Psoas muscle (tissue), 8 donors: ENCODE data around the gene RHOH. TPM values are rescaled to one million over a fixed set of nuclear protein-coding genes. Genes with fewer than 3 reads are reported as not detected.

ENCODE experiments used
- ATAC-seq, 4 donors: fragments of 200-7000 bp; cut with Tn5 transposase; one replicate each; pipeline ENCODE4 v1.9.1; 2020; ENCODE audit warnings: moderate library complexity in 3 of 4, mild to moderate bottlenecking in 2 of 4
- DNase-seq, 2 donors: peaks; one replicate each; pipeline ENCODE4 v3.0.0-alpha.2; 2020
- H3K27ac ChIP-seq: fragments of 200-600 bp; one replicate; pipeline ENCODE4 v1.8.0; 2022
- H3K27me3 ChIP-seq, 3 donors: fragments of 200-600 bp in 1 of 3; one replicate each; pipeline versions ENCODE4 v1.6.1 to v1.8.0; 2013 to 2022; ENCODE audit warnings: low read length in 2 of 3, mild to moderate bottlenecking in 2 of 3, moderate library complexity in 1 of 3; ENCODE audit not compliant: insufficient read depth in 3 of 3
- H3K36me3 ChIP-seq, 2 donors: fragments of 200-600 bp in 1 of 2; one replicate each; pipeline versions ENCODE4 v1.6.1 to v1.8.0; 2013 to 2022; ENCODE audit warnings: low read depth in 1 of 2, mild to moderate bottlenecking in 1 of 2, moderate library complexity in 1 of 2; ENCODE audit not compliant: insufficient read depth in 1 of 2
- H3K4me1 ChIP-seq: fragments of 200-600 bp; one replicate; pipeline ENCODE4 v1.8.0; 2022
- H3K4me3 ChIP-seq: fragments of 200-600 bp; one replicate; pipeline ENCODE4 v1.8.0; 2022; ENCODE audit warnings: mild to moderate bottlenecking
- H3K9me3 ChIP-seq: fragments of 200-600 bp; one replicate; pipeline ENCODE4 v1.8.0; 2022
- WGBS, 3 donors: extraction: QIAGEN DNeasy Blood & Tissue Kit; methylation state at CpG; one replicate each; pipeline versions ENCODE4 v1.1.6 to v1.1.7; 2013; 5-methylcytosine and 5-hydroxymethylcytosine counted together
- intact Hi-C, 2 donors: fragments of 100-400 bp; cut with DNase I; formaldehyde crosslinking; loops; one replicate each; pipeline versions ENCODE4 v1.11.0 to v1.14.2; 2022
- polyA plus RNA-seq, 3 donors: library from polyadenylated mRNA; stranded (reverse); fragments of 200-250 nt; gene quantifications; one replicate each; pipeline ENCODE4 v1.2.3, GENCODE V29; 2013
- total RNA-seq, 4 donors: library from RNA; stranded (reverse); fragmentation: NEBNext Ultra II Directional in 2 of 4; extraction: Animal tissue kit (Norgen Biotek cat#: 25700) in 2 of 4; gene quantifications; one replicate each; pipeline versions ENCODE4 v1.2.1 to v1.2.4, GENCODE V29; 2021 to 2023
- TF ChIP-seq, protein P1 (sequence below): fragments of 200-600 bp; IDR thresholded peaks from one replicate; pipeline ENCODE4 v1.8.0; 2022; ENCODE audit warnings: antibody characterized with exemption
- donor health status: healthy with polysubstance abuse.
- donor health status: DM: no; HTN: no; CAD: no; lungs with moderate emphysema.
- donor health status: Bipolar disorder and iron deficiency.
- donor health status: healthy.
- donor health status: DM: yes; HTN: yes; CAD: no.
- donor health status: DM: no; HTN: no; CAD: no.
- donor health status: DM: no; HTN: no; CAD: no.
- donor health status: DM: yes; HTN: yes; CAD: no.

The RHOH gene
- total and polyA plus RNA-seq, 7 donors = 0.04 to 0.68 (median 0.19) TPM; not detected in 1

DNA sequence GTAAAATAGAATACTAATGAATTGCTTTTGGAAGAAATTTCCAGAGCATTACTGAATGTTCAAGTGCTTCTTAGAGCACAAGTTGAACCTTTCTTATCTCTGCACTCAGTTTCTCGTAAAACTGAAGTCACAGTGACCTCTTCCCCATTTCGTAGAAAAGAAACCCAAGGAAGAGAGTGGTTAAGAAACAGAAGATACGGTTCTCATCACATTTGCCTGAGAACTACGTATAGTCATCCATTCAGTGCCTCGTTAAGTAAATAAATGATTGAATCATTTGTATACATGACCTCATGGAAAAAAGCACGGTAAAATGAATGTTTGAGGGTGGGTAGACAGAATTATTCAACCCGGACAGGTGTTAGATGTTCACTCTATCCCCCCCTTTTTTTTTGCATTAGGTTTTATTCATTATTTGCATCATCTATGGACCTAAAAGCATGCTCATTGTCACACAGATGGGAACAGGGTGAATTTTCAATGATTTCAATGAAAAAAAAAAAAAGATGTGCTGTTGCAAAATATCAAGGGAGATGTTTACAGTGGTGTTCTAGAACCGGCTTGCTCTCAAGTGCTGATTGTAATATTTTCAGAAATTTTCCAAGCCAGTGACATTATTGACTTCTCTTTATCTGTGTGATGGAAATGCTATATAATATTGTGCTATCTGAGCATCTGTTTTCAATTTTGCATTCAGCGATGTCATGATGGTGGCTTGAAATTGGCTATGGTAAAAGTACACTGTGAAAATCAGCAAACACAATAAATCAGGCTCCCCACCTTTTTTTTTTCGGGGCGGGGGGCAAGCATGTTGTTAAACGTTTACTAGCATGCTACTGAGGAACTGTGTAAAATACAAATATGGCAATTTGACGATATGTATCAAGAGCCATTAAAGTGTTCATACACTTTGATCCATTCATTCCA, 4.3 kb downstream of the RHOH start:
- Histone ChIP-seq H3K27ac (no peak overlapping the region), H3K4me3 (no peak overlapping the region), H3K4me1 (no peaks in the 10 kb centered on the region), H3K9me3 (no peaks in the 10 kb centered on the region), H3K27me3 (peaks cover 0 to 5% (median 0%) of the 10 kb centered on the region in 3 donors), H3K36me3 (no peaks in the 10 kb centered on the region)
- intact Hi-C loops = no loop called here
- DNase-seq (no peak), ATAC-seq (no peak)
- 72 to 80% (median 77%) methylated on average over 13 of the region's 13 CpGs for WGBS, 3 donors
- TF ChIP-seq, protein P1, sequence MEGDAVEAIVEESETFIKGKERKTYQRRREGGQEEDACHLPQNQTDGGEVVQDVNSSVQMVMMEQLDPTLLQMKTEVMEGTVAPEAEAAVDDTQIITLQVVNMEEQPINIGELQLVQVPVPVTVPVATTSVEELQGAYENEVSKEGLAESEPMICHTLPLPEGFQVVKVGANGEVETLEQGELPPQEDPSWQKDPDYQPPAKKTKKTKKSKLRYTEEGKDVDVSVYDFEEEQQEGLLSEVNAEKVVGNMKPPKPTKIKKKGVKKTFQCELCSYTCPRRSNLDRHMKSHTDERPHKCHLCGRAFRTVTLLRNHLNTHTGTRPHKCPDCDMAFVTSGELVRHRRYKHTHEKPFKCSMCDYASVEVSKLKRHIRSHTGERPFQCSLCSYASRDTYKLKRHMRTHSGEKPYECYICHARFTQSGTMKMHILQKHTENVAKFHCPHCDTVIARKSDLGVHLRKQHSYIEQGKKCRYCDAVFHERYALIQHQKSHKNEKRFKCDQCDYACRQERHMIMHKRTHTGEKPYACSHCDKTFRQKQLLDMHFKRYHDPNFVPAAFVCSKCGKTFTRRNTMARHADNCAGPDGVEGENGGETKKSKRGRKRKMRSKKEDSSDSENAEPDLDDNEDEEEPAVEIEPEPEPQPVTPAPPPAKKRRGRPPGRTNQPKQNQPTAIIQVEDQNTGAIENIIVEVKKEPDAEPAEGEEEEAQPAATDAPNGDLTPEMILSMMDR = no peak

DNA sequence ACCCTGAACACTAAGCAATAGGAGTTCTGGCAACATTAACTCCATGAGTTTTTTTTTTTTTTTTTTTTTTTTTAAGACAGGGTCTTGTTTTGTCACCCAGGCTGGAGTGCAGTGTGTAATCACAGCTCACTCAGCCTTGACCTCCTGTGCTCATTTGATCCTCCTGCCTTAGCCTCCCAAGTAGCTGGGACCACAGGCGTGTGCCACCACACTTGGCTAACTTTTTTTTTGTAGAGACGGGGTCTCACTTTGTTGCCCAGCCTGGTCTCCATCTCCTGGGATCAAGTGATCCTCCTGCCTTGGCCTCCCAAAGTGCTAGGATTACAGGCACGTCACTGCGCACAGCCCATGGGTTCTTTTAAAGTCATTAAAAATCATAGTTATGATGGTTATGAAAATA, 5.1 kb downstream of the RHOH start:
- Histone ChIP-seq H3K27me3 (no peaks in the 10 kb centered on the region), H3K4me1 (no peaks in the 10 kb centered on the region), H3K4me3 (no peak overlapping the region), H3K27ac (no peak overlapping the region), H3K36me3 (no peaks in the 10 kb centered on the region), H3K9me3 (no peaks in the 10 kb centered on the region)
- no peak for ATAC-seq
- intact Hi-C loops = no loop called here
- TF ChIP-seq, protein P1 = no peak
- 90 to 92% (median 90%) methylated on average over 4 of the region's 4 CpGs for WGBS, 3 donors
- no peak for DNase-seq

DNA sequence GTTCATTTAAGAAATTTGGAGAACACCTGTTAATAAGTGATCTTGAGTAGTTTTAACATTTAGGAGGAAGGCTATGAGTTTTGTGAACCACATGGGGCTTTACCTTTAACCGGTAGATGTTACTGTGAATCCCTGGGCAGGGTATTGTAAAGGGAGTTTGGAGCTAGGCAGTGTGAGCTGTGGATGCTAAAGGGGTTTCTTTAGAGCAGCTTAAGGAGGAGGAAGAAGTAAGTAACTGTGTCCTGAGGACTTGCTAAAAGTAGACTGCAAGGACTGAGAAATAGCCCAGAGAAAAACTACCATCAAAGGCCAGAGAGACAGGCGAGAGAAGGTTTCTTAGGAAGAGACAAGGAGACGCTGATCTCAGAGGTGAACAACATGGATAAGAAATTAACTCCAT, 5.6 kb downstream of the RHOH start:
- no peak for DNase-seq
- no peaks in the 10 kb centered on the region for H3K9me3 ChIP-seq
- TF ChIP-seq, protein P1 = no peak
- no peaks in the 10 kb centered on the region for H3K36me3 ChIP-seq
- ATAC-seq = no peak
- no peaks in the 10 kb centered on the region for H3K27me3 ChIP-seq
- H3K27ac ChIP-seq = no peak overlapping the region
- no peak overlapping the region for H3K4me3 ChIP-seq
- intact Hi-C loops = no loop called here
- 86 to 89% (median 87%) methylated on average over 3 of the region's 3 CpGs for WGBS, 3 donors
- no peaks in the 10 kb centered on the region for H3K4me1 ChIP-seq

DNA sequence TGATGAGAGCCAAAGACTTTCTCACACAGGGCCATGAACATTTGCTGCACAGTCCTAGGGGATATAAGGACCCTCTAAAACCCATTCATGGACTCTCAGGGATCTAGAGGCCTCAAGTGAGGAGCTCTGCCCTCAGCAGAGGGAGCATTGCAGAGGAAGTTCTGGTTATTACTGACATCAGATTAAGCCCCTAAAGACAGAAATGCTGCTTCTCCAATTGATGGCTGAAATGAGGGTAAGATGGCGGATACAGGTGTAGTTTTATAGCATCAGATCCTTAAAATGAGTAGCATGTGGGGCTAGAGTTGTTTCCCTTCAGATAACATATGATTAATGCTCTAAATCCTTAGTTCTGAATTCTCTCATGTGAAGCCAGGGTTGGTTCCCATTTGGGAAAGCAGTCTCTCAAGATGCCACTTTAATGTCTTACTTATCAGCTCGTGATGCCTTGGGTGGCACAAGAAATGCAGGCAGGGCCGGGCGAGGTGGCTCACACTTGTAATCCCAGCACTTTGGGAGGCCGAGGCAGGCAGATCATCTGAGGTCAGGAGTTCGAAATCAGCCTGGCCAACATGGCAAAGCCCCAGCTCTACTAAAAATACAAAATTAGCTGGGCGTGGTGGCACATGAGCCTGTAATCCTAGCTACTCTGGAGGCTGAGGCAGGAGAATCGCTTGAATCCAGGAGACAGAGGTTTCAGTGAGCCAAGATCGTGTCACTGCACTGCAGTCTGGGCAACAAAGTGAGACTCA, 7.9 kb downstream of the RHOH start:
- Histone ChIP-seq H3K9me3 (no peaks in the 10 kb centered on the region), H3K27me3 (no peaks in the 10 kb centered on the region), H3K4me1 (no peaks in the 10 kb centered on the region), H3K36me3 (no peaks in the 10 kb centered on the region), H3K27ac (no peak overlapping the region), H3K4me3 (no peak overlapping the region)
- TF ChIP-seq, protein P1 = no peak
- intact Hi-C loops = no loop called here
- DNase-seq = no peak
- 82 to 85% (median 82%) methylated on average over 9 of the region's 9 CpGs for WGBS, 3 donors
- no peak for ATAC-seq
